K562 (cell line): ENCODE data around the gene RSBN1L. TPM values are rescaled to one million over a fixed set of nuclear protein-coding genes. Genes with fewer than 3 reads are reported as not detected.
A peak's percentile ranks its signal among the peaks of the same experiment; 100 is the strongest.

ENCODE experiments used
- ARID2 ChIP-seq: fragments of 450-650 bp; IDR thresholded peaks from 2 replicates; pipeline ENCODE4 v1.6.1; 2017; ENCODE audit warnings: antibody characterized with exemption, mild to moderate bottlenecking
- ATF1 ChIP-seq, 2 experiments: fragments of 450-650 bp in 1 of 2; IDR thresholded peaks; 2 replicates each; pipeline ENCODE4 v1.6.1; 2016; ENCODE audit warnings: missing compliant biosample characterization in 1 of 2, missing genetic modification characterization in 1 of 2
- BACH1 ChIP-seq: fragments of 200-800 bp; sonication (Bioruptor generic); IDR thresholded peaks from 2 replicates; pipeline ENCODE4 v1.6.1; 2016; ENCODE audit warnings: missing genetic modification characterization, missing compliant biosample characterization
- DDX20 ChIP-seq: fragments of 450-650 bp; IDR thresholded peaks from 2 replicates; pipeline ENCODE4 v1.6.1; 2016; ENCODE audit warnings: missing genetic modification characterization, low read depth, mild to moderate bottlenecking, missing compliant biosample characterization, moderate library complexity
- FOXA3 ChIP-seq, 2 experiments: fragments of 450-650 bp in 1 of 2; sonication (generic) in 1 of 2; formaldehyde crosslinking; IDR thresholded peaks in 1 of 2; conservative IDR thresholded peaks in 1 of 2; 2 replicates each; pipeline versions ENCODE4 v1.4.0 to v1.8.0; 2020 to 2022; ENCODE audit warnings: mild to moderate bottlenecking in 2 of 2, missing genetic modification reagents in 1 of 2
- FOXJ2 ChIP-seq: fragments of 200-800 bp; sonication (Bioruptor generic); IDR thresholded peaks from 2 replicates; pipeline ENCODE4 v1.6.1; 2016; ENCODE audit warnings: missing genetic modification characterization, missing compliant biosample characterization
- HEY1 ChIP-seq: fragments of 250-450 bp; sonication (Bioruptor Pico); IDR thresholded peaks from 2 replicates; pipeline ENCODE4 v1.5.0; 2020; ENCODE audit warnings: mild to moderate bottlenecking, moderate library complexity, borderline replicate concordance
- NCOA4 ChIP-seq: fragments of 450-650 bp; IDR thresholded peaks from 2 replicates; pipeline ENCODE4 v1.6.1; 2018; ENCODE audit warnings: mild to moderate bottlenecking; ENCODE audit not compliant: partially characterized antibody
- PBX2 ChIP-seq, 2 experiments: IDR thresholded peaks in 1 of 2; conservative IDR thresholded peaks in 1 of 2; 2 replicates each; pipeline ENCODE4 v1.6.1; 2016; ENCODE audit warnings: low read depth in 2 of 2, mild to moderate bottlenecking in 1 of 2, missing compliant biosample characterization in 1 of 2, missing genetic modification characterization in 1 of 2, moderate library complexity in 1 of 2
- POLR2AphosphoS2 ChIP-seq: IDR thresholded peaks from 2 replicates; pipeline ENCODE4 v1.6.1; 2012; ENCODE audit warnings: low read length, improper control_type of control experiment
- RB1 ChIP-seq: fragments of 450-650 bp; IDR thresholded peaks from 2 replicates; pipeline ENCODE4 v1.6.1; 2017; ENCODE audit warnings: low read depth, mild to moderate bottlenecking
- SNAPC5 ChIP-seq: fragments of 250-450 bp; sonication (Bioruptor Pico); IDR thresholded peaks from 2 replicates; pipeline ENCODE4 v1.8.0; 2021; ENCODE audit warnings: moderate library complexity, mild to moderate bottlenecking, inconsistent platforms
- SOX6 ChIP-seq: fragments of 450-650 bp; IDR thresholded peaks from 2 replicates; pipeline ENCODE4 v1.6.1; 2014; ENCODE audit warnings: mild to moderate bottlenecking
- SRF ChIP-seq, 2 experiments: fragments of 250-450, 450-650 bp in 1 of 2; sonication (Bioruptor Pico) in 1 of 2; sonication (generic) in 1 of 2; formaldehyde crosslinking; IDR thresholded peaks; 2 replicates each; pipeline versions ENCODE4 v1.5.0 to v1.5.1; 2020 to 2022; ENCODE audit warnings: mild to moderate bottlenecking in 1 of 2, missing genetic modification reagents in 1 of 2
- TRIM28 ChIP-seq: fragments of 450-650 bp; IDR thresholded peaks from 2 replicates; pipeline ENCODE4 v1.6.1; 2017
- U2AF2 ChIP-seq: fragments of 200-400 bp; formaldehyde crosslinking; optimal IDR thresholded peaks from 2 replicates; pipeline ENCODE3; 2017; ENCODE audit warnings: low read depth, mild to moderate bottlenecking, low read length
- YY1 ChIP-seq, 3 experiments: IDR thresholded peaks; 2 replicates each; pipeline ENCODE4 v1.6.1; 2011; ENCODE audit warnings: low read length in 2 of 3, mild to moderate bottlenecking in 2 of 3, moderate library complexity in 2 of 3, borderline replicate concordance in 1 of 3, control low read depth in 1 of 3, low read depth in 1 of 3; ENCODE audit not compliant: insufficient read depth in 3 of 3, insufficient replicate concordance in 2 of 3, control insufficient read depth in 1 of 3, insufficient read length in 1 of 3; ENCODE audit errors: extremely low read depth in 1 of 3
- ZC3H11A ChIP-seq: IDR thresholded peaks from 2 replicates; pipeline ENCODE4 v1.6.1; 2012; ENCODE audit warnings: low read depth, low read length, improper control_type of control experiment
- ZNF609 ChIP-seq: sonication (generic); formaldehyde crosslinking; IDR thresholded peaks from 2 replicates; pipeline ENCODE4 v1.8.1; 2023; ENCODE audit warnings: missing genetic modification reagents, mild to moderate bottlenecking, borderline replicate concordance
- polyA plus RNA-seq, 8 experiments: library from polyadenylated mRNA; depleted of rRNA in 4 of 8; stranded (reverse) in 5 of 8; unstranded in 3 of 8; fragments of >200 nt; fragmentation: Nextera tagmentation in 2 of 8; fragmentation: Illumina TruSeq in 1 of 8; extraction: Ambion mirVana in 2 of 8; extraction: Trizol in 1 of 8; gene quantifications; 2 replicates each; pipeline versions ENCODE4 v1.2.1 to v1.2.3, GENCODE V29; 2011 to 2014; ENCODE audit warnings: inconsistent platforms in 1 of 8, missing spikeins in 1 of 8
- total RNA-seq, 7 experiments: library from RNA; depleted of rRNA in 6 of 7; stranded (reverse); fragments of >200 nt in 6 of 7; fragmentation: Illumina TruSeq in 2 of 7; extraction: Trizol in 2 of 7; gene quantifications; 2 replicates each; pipeline versions ENCODE4 v1.2.1 to v1.2.3, GENCODE V29; 2011 to 2021; ENCODE audit warnings: low replicate concordance in 1 of 7

Gene RSBN1L
- total and polyA plus RNA-seq, 9 of the 15 experiments (the other 6 are each of a cell fraction or from before 2014, with no cell fraction given) = 6.2 to 35.2 (median 20.1) TPM

DNA sequence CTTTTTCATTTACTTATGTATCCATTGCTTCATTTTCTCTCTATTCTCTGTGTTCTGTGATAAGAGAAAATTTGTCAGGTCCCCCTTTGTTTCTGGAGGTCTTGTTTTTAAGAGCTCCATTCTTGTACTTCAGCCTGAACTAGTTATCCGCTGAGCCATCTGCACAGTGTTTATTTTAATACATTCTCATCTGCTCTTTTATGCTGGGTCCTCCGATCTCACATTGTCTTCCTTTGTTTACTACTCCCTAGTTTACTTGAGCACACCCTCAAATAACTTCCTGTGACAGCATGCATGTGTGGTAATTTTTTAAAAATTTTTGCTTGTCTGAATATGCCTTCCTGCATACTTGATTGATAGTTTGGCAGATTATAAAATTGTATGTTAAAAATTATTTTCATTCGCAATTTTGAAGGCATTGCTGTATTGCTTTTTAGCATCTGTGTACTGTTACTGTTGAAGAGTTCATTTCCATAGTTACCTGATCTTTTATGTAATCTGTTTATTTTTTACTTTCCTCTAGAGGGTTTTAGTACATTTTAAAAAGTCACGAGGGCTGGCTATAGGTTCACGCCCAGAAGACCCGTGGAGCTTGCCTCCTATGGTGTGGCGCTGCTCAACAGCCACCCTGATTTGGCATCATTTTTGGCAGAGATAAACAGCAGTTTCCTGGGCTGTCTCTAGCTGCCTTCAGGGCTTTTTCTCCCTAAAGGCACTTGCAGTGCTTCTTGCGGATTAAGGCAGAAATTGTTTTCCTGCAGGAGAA, 31.9 kb downstream of the RSBN1L start (continued):
- TF ChIP-seq DDX20 (tag) = no peak
- TF ChIP-seq FOXA3 (CRISPR knock-in tag; conservative IDR thresholded peaks at IDR 0.05 in 1 of 2, IDR thresholded peaks at IDR 0.05 in 1 of 2) = 0 out of 4 replicates have a peak, but pooled peaks of 1 of the 2 experiments have one; percentile 47
- no peak for TF ChIP-seq U2AF2
- TF ChIP-seq BACH1 (tag) = no peak
- TF ChIP-seq ZNF609 = no peak
- no peak for TF ChIP-seq NCOA4
- no peak for TF ChIP-seq PBX2 (CRISPR knock-in tag; IDR thresholded peaks at IDR 0.05; ENCODE audit: low read depth)
- peak; percentile 21; the same call in 1 of the 2 replicates for TF ChIP-seq PBX2 (tag; conservative IDR thresholded peaks at IDR 0.05; ENCODE audit: low read depth)
- peak; percentile 62; the same call in 1 of the 2 replicates for TF ChIP-seq FOXJ2 (tag)
- no peak for TF ChIP-seq SRF (CRISPR knock-in tag; IDR thresholded peaks at IDR 0.05)
- TF ChIP-seq YY1 (IDR thresholded peaks at IDR 0.05; ENCODE audit: borderline replicate concordance in 1 of 3, control insufficient read depth in 1 of 3, extremely low read depth in 1 of 3, insufficient read depth in 3 of 3, insufficient read length in 1 of 3, insufficient replicate concordance in 2 of 3, low read depth in 1 of 3, low read length in 2 of 3) = no peak
- no peak for TF ChIP-seq RB1
- TF ChIP-seq POLR2AphosphoS2 = no peak
- peak; percentile 90 for TF ChIP-seq SOX6
- TF ChIP-seq ZC3H11A = no peak
- TF ChIP-seq ARID2 = no peak
- TF ChIP-seq SNAPC5 (CRISPR knock-in tag) = no peak
- no peak for TF ChIP-seq TRIM28
- no peak for TF ChIP-seq HEY1 (CRISPR knock-in tag)
- TF ChIP-seq ATF1 (CRISPR knock-in tag; IDR thresholded peaks at IDR 0.05) = no peak
- no peak for TF ChIP-seq ATF1 (tag; IDR thresholded peaks at IDR 0.05)
